Esophagus (tissue), 2 donors: ENCODE measurements around the gene KREMEN1. TPM values are rescaled to one million over a fixed set of nuclear protein-coding genes. Genes with fewer than 3 reads are reported as not detected.

Experiments used
- H3K27ac ChIP-seq, 2 donors: one replicate each; pipeline ENCODE4 v1.5.1; 2013; ENCODE audit warnings: low read depth in 2 of 2, mild to moderate bottlenecking in 2 of 2, inconsistent platforms in 1 of 2, low read length in 1 of 2, moderate library complexity in 1 of 2
- H3K27me3 ChIP-seq, 2 donors: one replicate each; pipeline ENCODE4 v1.6.1; 2013; ENCODE audit warnings: low read length in 2 of 2, control low read depth in 1 of 2, mild to moderate bottlenecking in 1 of 2; ENCODE audit not compliant: insufficient read depth in 2 of 2, control insufficient read depth in 1 of 2
- H3K36me3 ChIP-seq, 2 donors: one replicate each; pipeline ENCODE4 v1.6.1; 2013; ENCODE audit warnings: low read length in 1 of 2; ENCODE audit not compliant: control insufficient read depth in 2 of 2, insufficient read depth in 2 of 2
- H3K4me1 ChIP-seq, 2 donors: one replicate each; pipeline ENCODE4 v1.6.1; 2013; ENCODE audit warnings: low read length in 1 of 2; ENCODE audit not compliant: control insufficient read depth in 2 of 2, insufficient read depth in 2 of 2
- H3K4me3 ChIP-seq, 2 donors: one replicate each; pipeline ENCODE4 v1.5.1; 2013; ENCODE audit warnings: low read length in 2 of 2, mild to moderate bottlenecking in 2 of 2, low read depth in 1 of 2, moderate library complexity in 1 of 2
- H3K9me3 ChIP-seq, 2 donors: one replicate each; pipeline ENCODE4 v1.6.1; 2013; ENCODE audit warnings: mild to moderate bottlenecking in 2 of 2, low read depth in 1 of 2, low read length in 1 of 2, moderate library complexity in 1 of 2; ENCODE audit not compliant: control insufficient read depth in 2 of 2, insufficient read depth in 1 of 2
- WGBS, 2 donors: extraction: QIAGEN DNeasy Blood & Tissue Kit; methylation state at CpG; one replicate each; pipeline ENCODE4 v1.1.7; 2013; 5-methylcytosine and 5-hydroxymethylcytosine counted together
- polyA plus RNA-seq, 2 donors: library from polyadenylated mRNA; stranded (reverse); fragments of 200-250 nt; gene quantifications; one replicate each; pipeline ENCODE4 v1.2.3, GENCODE V29; 2013
- donor health status: healthy with polysubstance abuse.
- donor health status: Bipolar disorder and iron deficiency.

KREMEN1 gene
- polyA plus RNA-seq, 2 donors = 29.1 to 31.4 TPM

DNA sequence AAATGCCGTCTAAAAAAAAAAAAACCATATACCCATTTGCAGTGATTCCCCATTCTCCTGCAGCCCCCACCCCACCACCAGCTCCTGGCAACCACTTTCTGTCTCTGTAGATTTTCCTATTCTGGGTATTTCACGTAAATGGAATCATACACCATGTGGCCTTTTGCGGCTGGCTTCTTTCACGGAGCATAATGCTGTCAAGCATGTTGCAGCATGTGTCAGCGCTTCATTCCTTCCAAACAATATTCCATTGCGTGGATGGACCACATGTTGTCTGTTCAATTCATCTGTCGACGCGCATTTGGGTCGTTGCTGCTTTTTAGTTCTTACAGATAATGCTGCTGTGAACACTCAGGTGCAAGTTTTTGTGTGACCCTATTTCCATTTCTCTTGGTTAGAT lies 118.1 kb downstream of the KREMEN1 start:
- H3K4me3 ChIP-seq = no peak overlapping the region
- no peaks in the 10 kb centered on the region for H3K27me3 ChIP-seq
- no peaks in the 10 kb centered on the region for H3K9me3 ChIP-seq
- H3K4me1 ChIP-seq = no peaks in the 10 kb centered on the region
- 60 to 70% methylated on average over 10 of the region's 10 CpGs for WGBS, 2 donors
- no peaks in the 10 kb centered on the region for H3K36me3 ChIP-seq
- H3K27ac ChIP-seq = no peak overlapping the region

DNA sequence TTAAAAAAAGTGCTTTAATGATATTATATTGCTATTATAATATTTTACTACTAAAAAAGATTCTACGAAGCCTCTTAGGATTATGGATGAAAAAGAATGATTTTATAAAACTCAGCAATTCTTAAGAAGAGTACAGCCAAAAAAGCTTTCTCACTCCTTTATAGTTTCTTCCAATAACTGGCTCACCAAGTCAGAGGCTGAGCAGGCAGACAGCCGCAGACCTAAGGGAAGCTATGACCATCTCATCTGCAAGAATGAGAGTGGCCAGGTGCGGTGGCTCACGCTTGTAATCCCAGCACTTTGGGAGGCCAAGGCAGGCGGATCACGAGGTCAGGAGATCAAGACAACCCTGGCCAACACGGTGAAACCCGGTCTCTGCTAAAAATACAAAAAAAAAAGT lies 120.2 kb downstream of the KREMEN1 start:
- no peak overlapping the region for H3K27ac ChIP-seq
- no peaks in the 10 kb centered on the region for H3K27me3 ChIP-seq
- H3K4me1 ChIP-seq = no peaks in the 10 kb centered on the region
- no peak overlapping the region for H3K4me3 ChIP-seq
- H3K36me3 ChIP-seq = no peaks in the 10 kb centered on the region
- no peaks in the 10 kb centered on the region for H3K9me3 ChIP-seq
- 80 to 84% methylated on average over 8 of the region's 8 CpGs for WGBS, 2 donors

DNA sequence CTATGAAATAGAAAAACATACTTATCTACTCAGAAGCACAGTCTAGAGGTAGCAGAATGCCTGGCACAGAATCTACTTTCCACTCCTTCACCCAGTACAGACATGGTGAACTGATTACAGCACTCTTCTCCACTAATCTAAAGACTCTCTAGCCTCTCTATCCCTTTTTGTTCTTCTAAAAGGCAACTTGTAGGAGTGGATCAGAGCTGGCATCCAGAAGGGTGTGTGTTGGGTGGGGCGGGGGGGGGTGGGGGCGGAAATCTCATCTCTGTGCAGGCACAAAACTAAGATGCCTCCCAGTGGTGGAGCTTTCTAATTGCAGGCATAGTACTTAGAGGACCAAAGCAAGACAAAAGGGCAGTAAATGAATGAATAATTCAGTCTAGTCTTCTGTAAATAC lies 121.3 kb downstream of the KREMEN1 start:
- 75 to 89% methylated on average over 2 of the region's 2 CpGs for WGBS, 2 donors
- Histone ChIP-seq H3K4me1 (no peaks in the 10 kb centered on the region), H3K4me3 (no peak overlapping the region)

DNA sequence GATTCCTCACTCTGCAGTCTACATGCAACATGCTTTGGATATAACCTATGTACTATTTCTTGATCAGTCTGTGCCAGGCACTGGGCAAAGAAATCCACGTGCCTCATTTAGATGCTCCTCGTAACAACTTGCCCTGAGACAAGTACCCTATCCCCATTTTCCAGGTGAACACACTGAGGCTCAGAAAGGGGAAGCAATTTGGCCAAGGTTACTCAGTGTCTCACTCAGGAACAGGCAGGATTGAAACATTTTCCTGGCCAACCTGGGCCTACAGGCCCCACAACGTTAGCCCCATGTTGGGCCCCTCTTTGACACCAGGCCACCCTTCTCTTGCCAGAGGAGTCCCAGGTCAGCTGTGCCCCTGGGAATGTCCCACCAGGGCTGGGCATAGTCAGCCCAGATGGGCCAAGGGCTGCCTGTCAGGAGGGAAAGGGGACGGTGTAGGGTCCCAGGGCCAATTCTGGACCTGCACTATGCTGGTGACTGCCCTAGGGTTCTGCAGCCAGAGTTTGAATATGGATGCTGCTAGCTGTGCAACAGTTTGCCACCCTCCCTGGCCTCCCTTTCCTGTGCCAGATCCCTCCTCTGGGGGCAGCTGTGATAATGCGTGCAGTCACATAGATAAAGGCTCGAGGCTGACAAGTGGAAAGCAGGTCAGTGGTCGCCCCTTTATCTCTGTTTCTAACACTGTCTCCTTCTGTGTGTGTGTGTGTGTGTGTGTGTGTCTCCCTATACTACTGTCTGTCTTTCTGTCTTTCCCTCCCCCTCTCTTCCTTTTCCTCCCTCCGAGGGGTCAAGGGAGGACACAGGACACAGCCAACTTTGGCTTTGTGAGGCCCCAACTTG lies 122.5 kb downstream of the KREMEN1 start:
- WGBS, 2 donors = 75 to 84% methylated on average over 8 of the region's 8 CpGs
- H3K4me1 ChIP-seq = no peaks in the 10 kb centered on the region
- H3K27me3 ChIP-seq = no peaks in the 10 kb centered on the region
- H3K4me3 ChIP-seq = no peak overlapping the region
- no peaks in the 10 kb centered on the region for H3K36me3 ChIP-seq
- no peak overlapping the region for H3K27ac ChIP-seq
- no peaks in the 10 kb centered on the region for H3K9me3 ChIP-seq

More for the DNA sequence above, 121.3 kb downstream of the KREMEN1 start:
- Histone ChIP-seq H3K27me3 (no peaks in the 10 kb centered on the region), H3K36me3 (no peaks in the 10 kb centered on the region), H3K27ac (no peak overlapping the region), H3K9me3 (no peaks in the 10 kb centered on the region)

DNA sequence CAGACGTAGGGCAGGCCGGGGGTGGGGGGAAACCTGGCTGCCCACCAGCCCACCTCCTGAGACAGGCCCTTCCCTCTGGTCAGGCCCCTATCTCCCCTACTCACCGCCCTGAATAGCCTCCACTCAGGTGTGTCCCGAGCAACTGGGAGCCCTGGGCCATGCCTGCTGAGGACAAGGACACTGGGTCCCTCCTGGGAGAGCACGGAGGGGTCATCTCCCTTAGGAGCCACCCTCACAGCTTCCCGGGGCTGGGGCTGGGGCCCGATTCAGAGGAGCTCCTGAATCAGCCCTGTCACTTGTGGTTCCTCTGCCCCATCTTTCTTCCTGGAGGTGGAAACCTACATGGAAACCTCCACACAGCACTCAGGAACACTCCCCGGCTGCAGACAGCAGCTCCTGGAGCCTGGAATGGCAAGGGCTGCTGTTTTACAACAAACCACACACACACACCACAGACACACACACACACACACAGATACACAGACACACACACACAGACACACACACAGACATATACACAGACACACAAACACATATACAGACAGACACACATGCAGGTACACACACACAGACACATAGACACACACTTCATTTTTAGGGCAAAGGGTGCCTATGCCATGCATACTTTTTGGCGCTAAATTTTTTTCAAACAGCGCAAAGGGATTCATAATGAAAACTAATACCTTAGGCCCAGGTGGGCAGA lies 123.3 kb downstream of the KREMEN1 start:
- H3K9me3 ChIP-seq = no peaks in the 10 kb centered on the region
- WGBS, 2 donors = 75% methylated on average over 10 of the region's 10 CpGs
- H3K27me3 ChIP-seq = no peaks in the 10 kb centered on the region
- H3K4me1 ChIP-seq = no peaks in the 10 kb centered on the region
- no peak overlapping the region for H3K27ac ChIP-seq
- H3K36me3 ChIP-seq = no peaks in the 10 kb centered on the region
- H3K4me3 ChIP-seq = no peak overlapping the region

DNA sequence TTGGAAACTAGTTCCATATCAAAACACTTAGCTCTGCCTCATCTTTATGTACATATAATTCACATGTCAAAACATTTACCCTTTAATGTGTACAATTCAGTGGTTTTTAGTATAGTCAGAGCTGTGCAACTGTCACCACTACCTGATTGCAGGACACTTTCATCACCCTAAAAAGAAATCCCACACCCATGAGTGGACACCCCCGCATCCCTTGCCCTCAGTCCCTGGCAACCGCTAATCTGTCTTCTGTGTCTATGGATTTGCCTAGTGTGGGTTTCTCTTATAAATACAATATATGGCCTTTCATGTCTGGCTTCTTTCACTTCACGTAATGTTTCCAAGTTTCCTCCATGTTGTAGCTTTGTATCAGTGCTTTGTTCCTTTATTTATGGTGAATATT lies 124.3 kb downstream of the KREMEN1 start:
- no peaks in the 10 kb centered on the region for H3K36me3 ChIP-seq
- no peaks in the 10 kb centered on the region for H3K9me3 ChIP-seq
- H3K4me3 ChIP-seq = no peak overlapping the region
- H3K27ac ChIP-seq = no peak overlapping the region
- peaks cover 0 to 4% of the 10 kb centered on the region in 2 donors for H3K4me1 ChIP-seq
- WGBS, 2 donors = 95 to 97% methylated on average over 3 of the region's 3 CpGs
- no peaks in the 10 kb centered on the region for H3K27me3 ChIP-seq

DNA sequence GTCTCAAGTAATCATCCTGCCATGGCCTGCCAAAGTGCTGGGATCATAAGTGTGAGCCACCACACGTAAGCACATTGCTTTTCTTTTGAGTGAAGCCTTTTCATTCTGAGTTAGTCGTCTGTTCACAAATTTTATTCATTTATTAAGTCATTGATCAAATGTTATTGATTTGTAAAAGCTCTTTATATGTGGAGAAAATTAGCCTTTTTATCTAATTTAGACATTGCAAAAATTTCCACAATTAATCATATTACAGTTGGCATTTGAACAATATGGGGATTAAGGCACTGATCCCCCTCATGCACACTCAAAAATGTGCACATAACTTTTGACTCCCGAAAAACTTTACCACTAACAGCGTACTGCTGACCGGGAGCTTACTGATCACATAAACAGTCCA lies 125.4 kb downstream of the KREMEN1 start:
- Histone ChIP-seq H3K4me3 (no peak overlapping the region), H3K9me3 (no peaks in the 10 kb centered on the region), H3K27me3 (no peaks in the 10 kb centered on the region), H3K36me3 (no peaks in the 10 kb centered on the region), H3K27ac (no peak overlapping the region), H3K4me1 (peaks cover 0 to 5% of the 10 kb centered on the region in 2 donors)
- WGBS, 2 donors = 94 to 96% methylated on average over 5 of the region's 5 CpGs

DNA sequence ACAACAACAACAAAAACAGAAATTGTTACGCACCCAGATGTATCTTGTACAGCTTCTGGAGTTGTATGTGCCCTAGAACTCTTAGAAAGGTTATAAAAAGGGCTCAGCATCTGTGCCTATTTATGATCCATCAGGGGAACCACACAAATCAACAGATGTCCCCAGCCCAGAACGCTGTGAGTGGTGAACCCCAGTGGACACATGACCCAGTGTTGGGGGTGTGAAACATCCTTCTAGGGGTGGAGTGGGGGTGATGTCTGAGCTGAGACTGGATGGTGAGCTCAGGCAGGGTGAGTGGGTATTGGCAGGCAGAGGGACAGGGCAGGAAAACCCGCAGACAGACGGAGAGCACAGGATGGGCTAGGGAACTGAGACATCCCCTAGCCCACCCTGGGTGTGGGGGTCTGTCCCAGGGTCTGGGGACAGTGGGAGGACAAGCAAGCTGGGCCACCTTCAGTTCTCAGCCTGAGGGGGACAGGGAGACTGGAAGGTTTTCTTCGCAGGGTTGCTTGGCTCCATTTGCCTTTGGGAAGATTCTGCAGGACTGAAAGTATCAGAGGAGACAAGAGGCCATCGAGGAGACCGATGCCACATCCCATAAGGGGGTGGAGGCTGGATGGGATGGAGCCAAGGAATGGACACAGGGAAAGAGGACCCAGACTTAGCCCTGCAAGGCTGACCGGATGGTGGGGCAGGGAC lies 127.0 kb downstream of the KREMEN1 start:
- no peaks in the 10 kb centered on the region for H3K36me3 ChIP-seq
- no peak overlapping the region for H3K27ac ChIP-seq
- 82 to 85% methylated on average over 8 of the region's 8 CpGs for WGBS, 2 donors
- no peak overlapping the region for H3K4me3 ChIP-seq
- H3K27me3 ChIP-seq = no peaks in the 10 kb centered on the region
- H3K4me1 ChIP-seq = peaks cover 0 to 5% of the 10 kb centered on the region in 2 donors
- H3K9me3 ChIP-seq = no peaks in the 10 kb centered on the region

DNA sequence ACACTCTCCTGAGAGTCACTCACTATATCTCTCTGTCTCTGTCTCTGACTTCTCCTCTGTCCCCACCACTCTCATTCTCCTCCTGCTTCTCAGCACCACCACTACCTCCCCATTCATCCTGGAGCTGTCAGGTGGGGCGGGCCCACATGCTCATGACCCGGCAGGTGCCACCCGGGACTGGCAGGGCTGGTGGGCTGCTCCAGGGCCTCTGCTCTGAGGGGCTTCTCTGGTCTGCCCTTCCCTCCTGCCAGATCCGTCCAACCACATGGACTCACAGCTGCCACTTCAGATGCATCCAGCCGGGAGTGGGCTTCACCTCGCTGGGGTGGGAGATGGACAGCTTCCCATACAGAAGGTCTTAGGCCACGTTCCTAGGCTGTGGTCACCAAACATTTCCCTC lies 128.1 kb downstream of the KREMEN1 start:
- no peaks in the 10 kb centered on the region for H3K36me3 ChIP-seq
- WGBS, 2 donors = 93 to 94% methylated on average over 7 of the region's 7 CpGs
- H3K27me3 ChIP-seq = no peaks in the 10 kb centered on the region
- H3K9me3 ChIP-seq = no peaks in the 10 kb centered on the region
- peaks cover 0 to 5% of the 10 kb centered on the region in 2 donors for H3K4me1 ChIP-seq
- no peak overlapping the region for H3K27ac ChIP-seq
- H3K4me3 ChIP-seq = no peak overlapping the region
